ENCODE results near the gene KCNIP3.

GRCh38 chr2:95274291-95275150, 22.6 kb upstream of the KCNIP3 start, which contains the start of gene PROM2:
- TF ChIP-seq POLR2AphosphoS5 (IDR thresholded peaks at IDR 0.05; ENCODE audit: borderline replicate concordance, low read depth, low read length) (no peak), FOXP2 (optimal IDR thresholded peaks at IDR 0.05; ENCODE audit: control extremely low read depth, extremely low read length, insufficient read depth) (no peak), EZH2 (IDR thresholded peaks at IDR 0.05) (no peak)
